GM12801 (cell line): ENCODE measurements around the gene ANTXR1.

Experiments used
- TF ChIP-seq, protein P1 (sequence below): IDR thresholded peaks from one replicate; pipeline ENCODE4 v1.5.1; 2011; ENCODE audit warnings: control low read depth; ENCODE audit not compliant: insufficient read length; ENCODE audit errors: extremely low read depth

The ANTXR1 gene

DNA sequence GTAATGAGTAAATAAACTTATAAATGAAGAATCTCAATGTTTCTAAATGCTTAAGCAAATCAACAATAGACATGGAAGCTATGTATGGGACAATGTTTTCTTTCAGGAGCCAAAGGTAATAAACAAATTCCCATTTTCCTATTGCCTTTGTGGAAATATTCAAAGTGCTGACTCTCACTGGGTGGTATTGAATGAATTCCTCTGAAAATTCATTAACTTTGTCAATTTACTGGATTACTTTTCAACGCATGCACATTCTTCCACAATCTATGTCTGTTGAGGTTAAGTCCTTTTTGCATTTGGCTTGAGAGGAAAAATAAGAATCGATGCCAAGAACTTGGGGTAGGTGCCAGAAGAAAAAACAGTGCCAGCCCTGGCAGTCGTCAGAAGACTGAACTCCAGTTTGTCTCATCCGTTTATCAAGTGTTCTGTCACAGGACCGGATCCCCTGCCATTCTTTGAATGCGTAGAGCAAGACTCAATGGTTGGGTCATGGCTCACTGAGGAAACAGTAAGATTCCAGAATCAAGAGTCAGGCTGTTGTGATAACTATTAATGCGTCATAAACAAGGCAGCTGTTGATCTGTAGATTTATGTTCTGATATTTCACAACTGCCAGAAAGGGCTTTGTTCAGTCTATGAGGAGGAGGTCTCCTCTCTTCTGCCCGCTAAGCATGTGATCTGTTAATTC is 240.8 kb downstream of the ANTXR1 start:
- TF ChIP-seq, protein P1, sequence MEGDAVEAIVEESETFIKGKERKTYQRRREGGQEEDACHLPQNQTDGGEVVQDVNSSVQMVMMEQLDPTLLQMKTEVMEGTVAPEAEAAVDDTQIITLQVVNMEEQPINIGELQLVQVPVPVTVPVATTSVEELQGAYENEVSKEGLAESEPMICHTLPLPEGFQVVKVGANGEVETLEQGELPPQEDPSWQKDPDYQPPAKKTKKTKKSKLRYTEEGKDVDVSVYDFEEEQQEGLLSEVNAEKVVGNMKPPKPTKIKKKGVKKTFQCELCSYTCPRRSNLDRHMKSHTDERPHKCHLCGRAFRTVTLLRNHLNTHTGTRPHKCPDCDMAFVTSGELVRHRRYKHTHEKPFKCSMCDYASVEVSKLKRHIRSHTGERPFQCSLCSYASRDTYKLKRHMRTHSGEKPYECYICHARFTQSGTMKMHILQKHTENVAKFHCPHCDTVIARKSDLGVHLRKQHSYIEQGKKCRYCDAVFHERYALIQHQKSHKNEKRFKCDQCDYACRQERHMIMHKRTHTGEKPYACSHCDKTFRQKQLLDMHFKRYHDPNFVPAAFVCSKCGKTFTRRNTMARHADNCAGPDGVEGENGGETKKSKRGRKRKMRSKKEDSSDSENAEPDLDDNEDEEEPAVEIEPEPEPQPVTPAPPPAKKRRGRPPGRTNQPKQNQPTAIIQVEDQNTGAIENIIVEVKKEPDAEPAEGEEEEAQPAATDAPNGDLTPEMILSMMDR = no peak

DNA sequence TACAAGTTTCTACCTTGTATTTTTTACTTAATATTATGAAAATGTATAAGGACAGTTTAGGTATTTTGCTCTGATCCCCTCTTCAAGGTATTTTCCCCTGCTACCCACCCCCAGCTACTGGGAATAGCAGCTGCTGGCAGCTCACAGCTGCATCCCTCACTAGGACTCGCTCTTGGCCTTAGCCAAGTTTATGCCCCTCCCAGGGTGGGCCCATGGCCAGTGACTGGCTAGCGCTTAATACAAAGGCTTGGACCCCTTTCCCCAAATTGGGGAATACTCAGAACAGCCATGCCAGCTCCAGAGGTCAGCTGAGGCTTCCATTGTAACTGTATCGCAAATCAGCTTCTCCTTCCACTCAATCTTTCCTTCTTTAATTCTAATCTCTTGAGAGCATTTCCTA is 242.8 kb downstream of the ANTXR1 start:
- TF ChIP-seq, protein P1 = no peak

- TF ChIP-seq, protein P1 = no peak
Measured at GRCh38 chr2:69260666-69261065, 247.7 kb downstream of the ANTXR1 start.

DNA sequence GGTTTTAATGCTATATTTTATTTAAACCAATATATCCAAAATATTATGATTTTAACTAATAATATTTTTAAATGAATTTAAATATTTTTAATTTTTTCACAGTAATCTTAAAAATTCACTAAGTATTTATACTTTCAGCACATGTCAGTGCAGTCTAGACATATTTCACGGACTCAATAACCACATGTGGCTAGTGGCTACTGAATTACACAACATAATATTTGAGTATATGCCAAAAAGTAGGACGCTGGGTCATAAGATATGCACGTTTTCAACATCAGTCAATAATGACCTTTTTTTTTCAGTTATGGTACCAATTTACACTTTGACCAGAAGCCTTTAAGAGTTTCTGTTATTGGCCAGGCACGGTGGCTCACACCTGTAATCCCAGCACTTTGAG is 256.4 kb downstream of the ANTXR1 start:
- TF ChIP-seq, protein P1 = no peak

DNA sequence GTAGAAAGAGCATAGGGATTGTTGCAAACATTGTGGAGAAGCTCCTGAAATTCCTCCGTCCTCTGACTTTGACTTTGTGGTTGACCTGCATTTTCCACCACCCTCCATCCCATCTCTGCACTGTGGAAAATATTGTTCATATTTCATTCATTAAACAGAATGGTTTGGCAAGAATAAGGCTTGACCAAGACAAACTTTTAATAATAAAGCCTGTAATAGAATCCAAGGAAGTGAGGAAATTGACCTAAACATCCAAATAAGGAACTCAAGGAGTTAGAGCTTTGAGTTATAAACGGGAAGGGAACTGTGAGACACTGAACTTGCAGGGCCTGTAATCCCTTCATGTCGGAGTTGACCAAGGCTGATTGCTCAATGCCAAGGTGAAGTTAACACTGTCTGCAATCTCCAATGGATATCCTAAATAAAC is 258.9 kb downstream of the ANTXR1 start:
- TF ChIP-seq, protein P1 = no peak

- TF ChIP-seq, protein P1 = no peak
Measured at GRCh38 chr2:69272803-69273471, 260.0 kb downstream of the ANTXR1 start.

GRCh38 chr2:69275490-69275889 is 262.5 kb downstream of the ANTXR1 start:
- TF ChIP-seq, protein P1 = no peak
